K562 (cell line): ENCODE data around the gene MRPS26.

Experiments used
- FOXK1 ChIP-seq: sonication (generic); formaldehyde crosslinking; IDR thresholded peaks from 2 replicates; pipeline ENCODE4 v1.8.0; 2022; ENCODE audit warnings: missing genetic modification reagents, mild to moderate bottlenecking, borderline replicate concordance
- HMG20A ChIP-seq: fragments of 450-650 bp; formaldehyde crosslinking; conservative IDR thresholded peaks from 2 replicates; pipeline ENCODE4 v1.4.0; 2020; ENCODE audit warnings: mild to moderate bottlenecking, mixed read lengths
- MYNN ChIP-seq, 2 experiments: sonication (generic); formaldehyde crosslinking in 1 of 2; IDR thresholded peaks; 2 replicates each; pipeline versions ENCODE4 v1.5.0 to v1.6.1; 2016 to 2020; ENCODE audit warnings: antibody characterized with exemption in 1 of 2, missing genetic modification reagents in 1 of 2
- NFE2 ChIP-seq: IDR thresholded peaks from 2 replicates; pipeline ENCODE4 v1.6.1; 2014; ENCODE audit warnings: antibody characterized with exemption, low read depth
- PHF8 ChIP-seq: fragments of 200-600 bp; sonication (generic); IDR thresholded peaks from 2 replicates; pipeline ENCODE4 v1.6.1; 2012; ENCODE audit warnings: mixed run types, mild to moderate bottlenecking, inconsistent platforms, low read length, moderate library complexity, borderline replicate concordance
- POLR2A ChIP-seq: fragments of 450-650 bp; conservative IDR thresholded peaks from 2 replicates; pipeline ENCODE4 v1.6.1; 2016
- POLR2AphosphoS2 ChIP-seq: IDR thresholded peaks from 2 replicates; pipeline ENCODE4 v1.6.1; 2012; ENCODE audit warnings: low read length, improper control_type of control experiment
- RAD21 ChIP-seq, 2 experiments: fragments of 250-450 bp in 1 of 2; fragments of 450-650 bp in 1 of 2; sonication (Bioruptor Pico) in 1 of 2; formaldehyde crosslinking in 1 of 2; IDR thresholded peaks in 1 of 2; conservative IDR thresholded peaks in 1 of 2; 2 replicates each; pipeline versions ENCODE4 v1.4.0 to v1.8.0; 2020 to 2022; ENCODE audit warnings: mild to moderate bottlenecking in 2 of 2, moderate library complexity in 1 of 2
- RBBP5 ChIP-seq: fragments of 200-600 bp; sonication (generic); IDR thresholded peaks from 2 replicates; pipeline ENCODE4 v1.6.1; 2012; ENCODE audit warnings: borderline replicate concordance, mild to moderate bottlenecking, low read length, control low read depth, inconsistent platforms; ENCODE audit not compliant: insufficient read depth, poor library complexity, severe bottlenecking
- ZNF274 ChIP-seq: IDR thresholded peaks from 2 replicates; pipeline ENCODE4 v1.6.1; 2011; ENCODE audit warnings: low read depth, mild to moderate bottlenecking, low read length, moderate library complexity, borderline replicate concordance

DNA sequence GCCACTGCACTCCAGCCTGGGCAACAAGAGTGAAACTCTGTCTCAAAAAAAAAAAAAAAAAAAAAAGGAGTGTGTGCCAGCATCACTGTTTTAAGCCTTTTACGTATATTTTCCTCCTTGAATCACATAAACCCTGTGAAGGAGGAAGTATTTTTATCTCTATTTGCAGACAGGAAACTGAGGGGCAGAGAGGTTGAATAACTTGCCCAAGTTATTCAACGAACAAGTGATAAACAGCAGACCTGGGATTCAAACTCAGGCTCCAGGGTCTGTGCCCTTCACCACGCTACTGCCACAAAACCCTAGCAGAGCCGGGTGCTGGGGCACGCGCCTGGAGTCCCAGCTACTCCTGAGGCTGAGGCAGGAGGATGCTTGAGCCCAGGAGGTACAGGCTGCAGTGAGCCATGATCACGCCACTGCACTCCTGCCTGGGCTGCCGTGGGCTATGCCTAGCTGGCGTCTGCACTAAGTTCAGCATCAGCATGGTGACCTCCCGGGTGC lies 48.1 kb downstream of the MRPS26 start:
- no peak for TF ChIP-seq HMG20A (CRISPR knock-in tag)
- TF ChIP-seq MYNN (IDR thresholded peaks at IDR 0.05) = no peak
- no peak for TF ChIP-seq MYNN (CRISPR knock-in tag; IDR thresholded peaks at IDR 0.05)
- TF ChIP-seq FOXK1 (CRISPR knock-in tag) = no peak
- TF ChIP-seq POLR2A = no peak
- TF ChIP-seq POLR2AphosphoS2 = no peak
- TF ChIP-seq RBBP5 = no peak
- TF ChIP-seq ZNF274 = no peak
- no peak for TF ChIP-seq NFE2
- no peak for TF ChIP-seq RAD21 (CRISPR knock-in tag; conservative IDR thresholded peaks at IDR 0.05 in 1 of 2, IDR thresholded peaks at IDR 0.05 in 1 of 2)
- TF ChIP-seq PHF8 = no peak
